Testis (tissue), 2 donors: ENCODE results near the gene CENPL.

ENCODE experiments used
- CTCF ChIP-seq, 3 experiments: fragments of 450-650 bp in 2 of 3; fragments of 200-600 bp in 1 of 3; sonication (generic) in 1 of 3; IDR thresholded peaks; one replicate each; pipeline ENCODE4 v1.5.1; 2016 to 2019; ENCODE audit warnings: antibody characterized with exemption in 3 of 3, mild to moderate bottlenecking in 2 of 3, moderate library complexity in 1 of 3
- POLR2A ChIP-seq: fragments of 450-650 bp; IDR thresholded peaks from one replicate; pipeline ENCODE4 v1.6.1; 2017; ENCODE audit warnings: antibody characterized with exemption, mild to moderate bottlenecking, moderate library complexity

- TF ChIP-seq CTCF (IDR thresholded peaks at IDR 0.05) (no peak), POLR2A (no peak)
Measured at GRCh38 chr1:173802961-173803360, 21.7 kb downstream of the CENPL start.
